ENCODE data around the gene DNAI4. TPM values are rescaled to one million over a fixed set of nuclear protein-coding genes. Genes with fewer than 3 reads are reported as not detected.

DNAI4 gene
- total RNA-seq, 6 donors from 2014 or later, result 7.3 to 32.5 (median 10.3) TPM

- peaks cover 17 to 53% (median 39%) of the 10 kb centered on the region in 4 donors for H3K4me1 ChIP-seq
- ATAC-seq (ENCODE audit: low FRiP score in 2 of 2), result no peak
Observed at GRCh38 chr1:66940981-66941380, 16.3 kb upstream of the DNAI4 start.

DNA sequence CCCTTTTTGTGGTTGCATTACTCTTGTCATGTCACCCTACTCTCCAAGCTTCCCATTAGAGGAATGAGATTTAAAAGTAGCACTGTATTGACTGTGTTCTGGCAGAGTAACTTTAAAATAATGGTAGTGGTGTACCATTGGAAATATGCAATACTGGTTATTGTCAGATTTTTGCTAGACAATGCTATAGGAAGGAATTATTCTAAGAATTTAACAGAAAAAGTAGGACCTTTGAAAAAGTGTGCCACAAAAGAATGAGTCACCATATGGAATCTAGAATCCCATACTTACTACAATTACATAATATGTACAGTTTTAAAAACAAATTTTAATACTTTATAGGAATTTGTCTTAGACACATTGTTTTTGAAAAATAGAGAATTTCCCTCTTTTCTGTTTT, 14.0 kb upstream of the DNAI4 start:
- Histone ChIP-seq H3K36me3 (peaks cover 0 to 7% (median 0%) of the 10 kb centered on the region in 4 donors), H3K4me3 (no peak overlapping the region), H3K9me3 (no peaks in the 10 kb centered on the region), H3K4me1 (peaks cover 21 to 64% (median 44%) of the 10 kb centered on the region in 4 donors), H3K27ac (no peak overlapping the region), H3K27me3 (no peaks in the 10 kb centered on the region)
- ATAC-seq (ENCODE audit: low FRiP score in 2 of 2) (no peak), DNase-seq (no peak)
- TF ChIP-seq POLR2A (IDR thresholded peaks at IDR 0.05) (no peak), CTCF (IDR thresholded peaks at IDR 0.05) (no peak), POLR2AphosphoS5 (IDR thresholded peaks at IDR 0.05) (no peak), EP300 (IDR thresholded peaks at IDR 0.05) (no peak)

More at GRCh38 chr1:66940981-66941380, 16.3 kb upstream of the DNAI4 start:
- DNase-seq, result no peak
- 87 to 95% methylated on average over 1 of the region's 1 CpG for WGBS, 2 donors
- Histone ChIP-seq H3K9me3 (no peaks in the 10 kb centered on the region), H3K4me3 (no peak overlapping the region), H3K27me3 (no peaks in the 10 kb centered on the region), H3K36me3 (peaks cover 0 to 16% (median 0%) of the 10 kb centered on the region in 4 donors), H3K27ac (no peak overlapping the region)
- no peak for TF ChIP-seq POLR2AphosphoS5 (IDR thresholded peaks at IDR 0.05)
- no peak for TF ChIP-seq CTCF (IDR thresholded peaks at IDR 0.05)
- TF ChIP-seq EP300 (IDR thresholded peaks at IDR 0.05), result no peak

DNA sequence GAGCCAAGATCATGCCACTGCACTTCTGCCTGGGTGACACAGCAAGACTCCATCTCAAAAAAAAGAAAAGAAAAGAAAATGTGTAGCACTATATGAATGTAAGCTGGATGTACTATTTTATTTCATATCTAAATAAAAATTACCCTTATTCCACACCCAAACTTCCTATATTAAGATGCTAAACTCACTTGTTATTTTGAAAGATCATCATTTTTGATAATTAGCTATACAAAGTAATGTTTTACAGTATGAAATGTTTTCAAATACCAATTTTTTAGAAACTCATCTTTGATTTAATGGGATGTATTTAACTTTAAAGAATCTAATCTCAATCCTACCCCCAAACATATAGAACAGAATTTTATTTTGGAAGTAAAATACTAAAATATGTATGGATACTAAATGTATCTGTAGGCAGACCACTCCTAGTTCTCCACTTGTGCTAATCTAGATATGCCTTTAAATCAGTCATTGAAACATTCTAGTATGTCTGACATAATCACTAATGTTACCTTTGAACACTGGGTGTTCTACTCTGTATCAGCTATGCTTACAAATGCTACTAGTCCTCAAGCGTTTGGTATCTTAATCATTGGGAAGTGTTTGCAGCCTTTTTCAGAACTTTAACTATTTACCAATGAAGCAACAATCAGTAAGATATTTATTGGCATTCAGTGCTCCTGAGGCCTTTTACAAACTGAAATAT, 13.0 kb upstream of the DNAI4 start:
- Histone ChIP-seq H3K9me3 (no peaks in the 10 kb centered on the region), H3K36me3 (peaks cover 0 to 4% (median 0%) of the 10 kb centered on the region in 4 donors), H3K27me3 (no peaks in the 10 kb centered on the region), H3K4me3 (no peak overlapping the region), H3K27ac (no peak overlapping the region), H3K4me1 (peaks cover 27 to 68% (median 51%) of the 10 kb centered on the region in 4 donors)
- no peak for TF ChIP-seq POLR2AphosphoS5 (IDR thresholded peaks at IDR 0.05)
- no peak for TF ChIP-seq EP300 (IDR thresholded peaks at IDR 0.05)
- TF ChIP-seq CTCF (IDR thresholded peaks at IDR 0.05), result no peak
- no peak for TF ChIP-seq POLR2A (IDR thresholded peaks at IDR 0.05)
- WGBS, 2 donors, result 0 to 18% methylated on average over 1 of the region's 1 CpG
- no peak for DNase-seq
- ATAC-seq (ENCODE audit: low FRiP score in 2 of 2), result no peak

DNA sequence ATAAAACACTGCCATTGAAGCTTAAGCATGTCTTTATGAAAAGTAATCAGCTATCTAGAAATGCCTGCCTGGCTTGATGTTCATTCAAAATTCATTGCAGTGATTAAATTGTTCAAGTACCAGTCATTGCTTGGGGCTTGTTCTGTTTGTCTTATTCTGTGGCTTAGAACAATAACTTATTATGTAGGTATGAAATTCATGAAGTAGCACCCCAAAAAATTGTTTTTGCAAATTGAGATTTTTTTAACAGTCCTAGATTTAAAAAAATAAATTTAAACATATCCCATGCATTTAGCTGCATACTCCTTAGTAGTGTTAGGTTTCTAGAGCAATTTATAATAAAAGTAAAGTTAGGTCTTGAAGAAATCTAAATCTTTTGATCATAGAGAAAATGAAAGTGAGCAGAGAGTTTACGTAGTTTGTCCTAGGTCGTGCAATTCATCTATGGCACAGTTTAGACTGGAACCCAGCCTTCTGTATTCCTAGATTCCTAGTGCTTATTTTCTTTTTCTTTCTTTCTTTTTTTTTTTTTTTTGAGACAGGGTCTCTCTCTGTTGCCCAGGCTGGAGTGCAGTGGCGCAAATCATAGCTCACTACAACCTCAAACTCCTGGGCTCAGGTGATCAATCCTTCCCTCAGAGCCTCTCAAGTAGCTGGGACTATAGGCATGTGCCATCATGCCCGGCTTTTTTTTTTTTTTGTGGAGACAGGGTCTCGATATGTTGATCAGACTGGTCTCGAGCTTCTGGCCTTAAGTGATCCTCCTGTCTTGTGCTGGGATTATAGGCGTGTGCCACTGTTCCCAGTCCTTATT, 9.4 kb upstream of the DNAI4 start:
- Histone ChIP-seq H3K27me3 (no peaks in the 10 kb centered on the region), H3K36me3 (no peaks in the 10 kb centered on the region), H3K9me3 (no peaks in the 10 kb centered on the region), H3K4me1 (peaks cover 44 to 74% (median 62%) of the 10 kb centered on the region in 4 donors), H3K27ac (peak overlapping the region in 3 of 4 donors; percentile 2 to 43 (median 4)), H3K4me3 (peak overlapping the region in 2 of 4 donors; percentile 7 to 22)
- TF ChIP-seq EP300 (IDR thresholded peaks at IDR 0.05) (no peak), CTCF (IDR thresholded peaks at IDR 0.05) (no peak), POLR2AphosphoS5 (IDR thresholded peaks at IDR 0.05) (no peak), POLR2A (IDR thresholded peaks at IDR 0.05) (no peak)
- no peak for DNase-seq
- ATAC-seq (ENCODE audit: low FRiP score in 2 of 2), result no peak
- 52 to 53% methylated on average over 7 of the region's 7 CpGs for WGBS, 2 donors

Measured in upper lobe of left lung (tissue), 6 donors.